H1 (cell line): Measurements from ENCODE around the gene MLF1. TPM values are rescaled to one million over a fixed set of nuclear protein-coding genes. Genes with fewer than 3 reads are reported as not detected.

Source experiments
- CTCF ChIA-PET: fragments of 300-600 bp; sonication (Branson Sonifier 250); formaldehyde crosslinking; loops from one replicate; lab custom pipeline; 2021; ENCODE audit not compliant: partially characterized antibody; lab: Charles Lee
- POLR2A ChIA-PET: fragments of 300-600 bp; sonication (Branson Sonifier 250); formaldehyde crosslinking; loops from one replicate; lab custom pipeline; 2021; ENCODE audit warnings: inconsistent platforms; ENCODE audit not compliant: partially characterized antibody; lab: Charles Lee
- DNase-seq, 2 experiments: peaks; one replicate each; pipeline versions ENCODE4 v3.0.0 to v3.0.0-alpha.2; 2010 to 2022; ENCODE audit warnings: low spot score in 2 of 2, low read depth in 1 of 2, mixed read lengths in 1 of 2
- FAIRE-seq: peaks from 2 replicates; lab custom pipeline; 2011; peaks lifted over from hg19 to GRCh38; lab: Jason Lieb, UNC
- H2AFZ ChIP-seq: 2 replicates; pipeline ENCODE4 v1.8.1; 2012; ENCODE audit warnings: low read length, inconsistent platforms
- H2AK5ac ChIP-seq: 2 replicates; pipeline ENCODE4 v1.6.1; 2013; ENCODE audit warnings: low read depth, low read length
- H2BK120ac ChIP-seq: replicated peaks from 2 replicates; pipeline ENCODE3; 2013; ENCODE audit warnings: low read depth, low read length, inconsistent platforms
- H2BK12ac ChIP-seq: 2 replicates; pipeline ENCODE4 v1.6.1; 2013; ENCODE audit warnings: low read depth, low read length
- H2BK15ac ChIP-seq: 2 replicates; pipeline ENCODE4 v1.6.1; 2013; ENCODE audit warnings: low read length
- H2BK20ac ChIP-seq: 2 replicates; pipeline ENCODE4 v1.6.1; 2013; ENCODE audit warnings: low read length
- H2BK5ac ChIP-seq: 2 replicates; pipeline ENCODE4 v1.6.1; 2013; ENCODE audit warnings: low read depth, low read length
- H3K14ac ChIP-seq: 2 replicates; pipeline ENCODE4 v1.6.1; 2013; ENCODE audit warnings: inconsistent platforms; ENCODE audit not compliant: insufficient read length
- H3K18ac ChIP-seq: 2 replicates; pipeline ENCODE4 v1.6.1; 2013; ENCODE audit warnings: low read length; ENCODE audit errors: extremely low read depth
- H3K23ac ChIP-seq: 2 replicates; pipeline ENCODE4 v1.6.1; 2013; ENCODE audit warnings: inconsistent platforms; ENCODE audit not compliant: insufficient read length
- H3K23me2 ChIP-seq: 2 replicates; pipeline ENCODE4 v1.6.1; 2013; ENCODE audit warnings: low read depth, low read length
- H3K27ac ChIP-seq: 2 replicates; pipeline ENCODE4 v1.6.1; 2011; ENCODE audit warnings: low read depth, low read length, inconsistent platforms
- H3K27me3 ChIP-seq, 4 experiments: replicated peaks in 1 of 4; 1 replicate in 1 of 4; 2 replicates in 3 of 4; pipeline versions ENCODE4 v1.6.1 to v1.8.1; 2011 to 2013; ENCODE audit warnings: low read length in 3 of 4, mild to moderate bottlenecking in 3 of 4, inconsistent platforms in 2 of 4, mixed read lengths in 2 of 4, moderate library complexity in 1 of 4; ENCODE audit not compliant: control insufficient read depth in 3 of 4, insufficient read depth in 3 of 4; ENCODE audit errors: extremely low read depth in 1 of 4
- H3K36me3 ChIP-seq, 4 experiments: 2 replicates each; pipeline versions ENCODE4 v1.6.1 to v1.8.1; 2011 to 2013; ENCODE audit warnings: mild to moderate bottlenecking in 4 of 4, low read length in 3 of 4, moderate library complexity in 2 of 4, control low read depth in 1 of 4, inconsistent platforms in 1 of 4; ENCODE audit not compliant: insufficient read depth in 4 of 4, control insufficient read depth in 2 of 4
- H3K4ac ChIP-seq: replicated peaks from 2 replicates; pipeline ENCODE3; 2013; ENCODE audit warnings: low read length, low read depth, mixed read lengths, inconsistent platforms; ENCODE audit not compliant: insufficient read length
- H3K4me1 ChIP-seq, 4 experiments: replicated peaks in 1 of 4; 1 replicate in 1 of 4; 2 replicates in 3 of 4; pipeline versions ENCODE4 v1.6.1 to v1.8.1; 2011 to 2013; ENCODE audit warnings: low read length in 3 of 4, inconsistent platforms in 2 of 4, mixed read lengths in 1 of 4; ENCODE audit not compliant: insufficient read depth in 4 of 4, control insufficient read depth in 3 of 4
- H3K4me2 ChIP-seq, 2 experiments: 2 replicates each; pipeline versions ENCODE4 v1.6.1 to v1.8.1; 2011 to 2013; ENCODE audit warnings: low read depth in 2 of 2, low read length in 2 of 2, control low read depth in 1 of 2, inconsistent platforms in 1 of 2, mild to moderate bottlenecking in 1 of 2; ENCODE audit not compliant: insufficient read depth in 1 of 2
- H3K4me3 ChIP-seq, 4 experiments: fragments of 200-600, 300-600 bp in 1 of 4; sonication (generic), shearing (Covaris generic), sonication (Bioruptor Twin) in 1 of 4; 2 replicates each; pipeline versions ENCODE4 v1.5.1 to v1.8.1; 2011 to 2016; ENCODE audit warnings: low read length in 4 of 4, low read depth in 3 of 4, control low read depth in 2 of 4, inconsistent platforms in 2 of 4, mild to moderate bottlenecking in 2 of 4, mixed read lengths in 1 of 4, moderate library complexity in 1 of 4; ENCODE audit not compliant: insufficient read depth in 2 of 4; ENCODE audit errors: extremely low read depth in 1 of 4
- H3K56ac ChIP-seq: replicated peaks from 2 replicates; pipeline ENCODE3; 2013; ENCODE audit warnings: low read depth, mild to moderate bottlenecking, mixed read lengths, low read length, inconsistent platforms; ENCODE audit not compliant: insufficient read length
- H3K79me1 ChIP-seq: 2 replicates; pipeline ENCODE4 v1.6.1; 2013; ENCODE audit warnings: low read depth, low read length, control low read depth
- H3K79me2 ChIP-seq, 2 experiments: 2 replicates each; pipeline versions ENCODE4 v1.6.1 to v1.8.1; 2012 to 2013; ENCODE audit warnings: low read length in 2 of 2, mild to moderate bottlenecking in 2 of 2, inconsistent platforms in 1 of 2; ENCODE audit not compliant: insufficient read depth in 2 of 2, control insufficient read depth in 1 of 2
- H3K9ac ChIP-seq, 4 experiments: replicated peaks in 1 of 4; 1 replicate in 1 of 4; 2 replicates in 3 of 4; pipeline versions ENCODE4 v1.6.1 to v1.8.1; 2011 to 2013; ENCODE audit warnings: low read depth in 3 of 4, low read length in 3 of 4, control low read depth in 2 of 4, mild to moderate bottlenecking in 2 of 4, moderate library complexity in 2 of 4, inconsistent platforms in 1 of 4; ENCODE audit errors: extremely low read depth in 1 of 4
- H3K9me3 ChIP-seq, 2 experiments: 2 replicates each; pipeline versions ENCODE4 v1.6.1 to v1.8.1; 2012 to 2013; ENCODE audit warnings: mild to moderate bottlenecking in 2 of 2, moderate library complexity in 2 of 2, control low read depth in 1 of 2, inconsistent platforms in 1 of 2, low read depth in 1 of 2, low read length in 1 of 2, mixed read lengths in 1 of 2; ENCODE audit not compliant: insufficient read depth in 2 of 2
- H4K20me1 ChIP-seq, 2 experiments: replicated peaks in 1 of 2; 2 replicates each; pipeline versions ENCODE3 to v1.8.1; 2011 to 2013; ENCODE audit warnings: inconsistent platforms in 2 of 2, low read length in 2 of 2, mild to moderate bottlenecking in 1 of 2; ENCODE audit not compliant: insufficient read depth in 2 of 2, control insufficient read depth in 1 of 2
- H4K5ac ChIP-seq: 2 replicates; pipeline ENCODE4 v1.6.1; 2013; ENCODE audit warnings: low read length, low read depth, mixed read lengths, inconsistent platforms; ENCODE audit not compliant: insufficient read length
- H4K8ac ChIP-seq: 2 replicates; pipeline ENCODE4 v1.8.0; 2013; ENCODE audit warnings: mild to moderate bottlenecking, moderate library complexity, low read length, inconsistent platforms; ENCODE audit not compliant: insufficient read depth; ENCODE audit errors: extremely low read depth
- H4K91ac ChIP-seq: replicated peaks from 2 replicates; pipeline ENCODE3; 2013; ENCODE audit warnings: low read length, mixed read lengths, inconsistent platforms; ENCODE audit not compliant: insufficient read length
- TCF12 ChIP-seq: IDR thresholded peaks from 2 replicates; pipeline ENCODE4 v1.6.1; 2011; ENCODE audit warnings: low read depth, mild to moderate bottlenecking, low read length
- WGBS, 2 experiments: shearing (Covaris generic) in 1 of 2; methylation state at CpG; one replicate each; pipeline versions ENCODE4 v1.1.6 to v1.1.7; 2013 to 2015; ENCODE audit warnings: low lambda C conversion rate in 2 of 2, mixed read lengths in 2 of 2, inconsistent platforms in 1 of 2, low coverage in 1 of 2, missing lambda C conversion rate in 1 of 2; ENCODE audit not compliant: insufficient replicate concordance in 2 of 2, insufficient coverage in 1 of 2, insufficient read length in 1 of 2; ENCODE audit errors: extremely low coverage in 1 of 2, missing lambda C conversion rate in 1 of 2; 5-methylcytosine and 5-hydroxymethylcytosine counted together
- polyA plus RNA-seq, 7 experiments: library from polyadenylated mRNA; depleted of rRNA in 3 of 7; stranded (reverse) in 5 of 7; unstranded in 2 of 7; fragments of >200 nt in 5 of 7; fragments of 200-250 nt in 2 of 7; gene quantifications; 1 replicate in 5 of 7; 2 replicates in 1 of 7; 4 replicates in 1 of 7; pipeline versions ENCODE4 v1.2.1 to v1.2.3, GENCODE V29; 2011 to 2013; ENCODE audit warnings: missing spikeins in 2 of 7, mixed read lengths in 2 of 7
- total RNA-seq: library from RNA; stranded (reverse); fragmentation: NEBNext Ultra II Directional; extraction: Animal tissue kit (Norgen Biotek cat#: 25700); gene quantifications from 2 replicates; pipeline ENCODE4 v1.2.1, GENCODE V29; 2021
- TF ChIP-seq, protein P1 (sequence below): IDR thresholded peaks from 2 replicates; pipeline ENCODE4 v1.6.1; 2012; ENCODE audit warnings: inconsistent platforms
- TF ChIP-seq, protein P2 (sequence below): IDR thresholded peaks from 2 replicates; pipeline ENCODE4 v1.6.1; 2012; ENCODE audit warnings: inconsistent platforms

The MLF1 gene
- total and polyA plus RNA-seq, 2 of the 8 experiments (the other 6 are each of a cell fraction or from before 2014, with no cell fraction given): 13.4 to 48.9 TPM

DNA sequence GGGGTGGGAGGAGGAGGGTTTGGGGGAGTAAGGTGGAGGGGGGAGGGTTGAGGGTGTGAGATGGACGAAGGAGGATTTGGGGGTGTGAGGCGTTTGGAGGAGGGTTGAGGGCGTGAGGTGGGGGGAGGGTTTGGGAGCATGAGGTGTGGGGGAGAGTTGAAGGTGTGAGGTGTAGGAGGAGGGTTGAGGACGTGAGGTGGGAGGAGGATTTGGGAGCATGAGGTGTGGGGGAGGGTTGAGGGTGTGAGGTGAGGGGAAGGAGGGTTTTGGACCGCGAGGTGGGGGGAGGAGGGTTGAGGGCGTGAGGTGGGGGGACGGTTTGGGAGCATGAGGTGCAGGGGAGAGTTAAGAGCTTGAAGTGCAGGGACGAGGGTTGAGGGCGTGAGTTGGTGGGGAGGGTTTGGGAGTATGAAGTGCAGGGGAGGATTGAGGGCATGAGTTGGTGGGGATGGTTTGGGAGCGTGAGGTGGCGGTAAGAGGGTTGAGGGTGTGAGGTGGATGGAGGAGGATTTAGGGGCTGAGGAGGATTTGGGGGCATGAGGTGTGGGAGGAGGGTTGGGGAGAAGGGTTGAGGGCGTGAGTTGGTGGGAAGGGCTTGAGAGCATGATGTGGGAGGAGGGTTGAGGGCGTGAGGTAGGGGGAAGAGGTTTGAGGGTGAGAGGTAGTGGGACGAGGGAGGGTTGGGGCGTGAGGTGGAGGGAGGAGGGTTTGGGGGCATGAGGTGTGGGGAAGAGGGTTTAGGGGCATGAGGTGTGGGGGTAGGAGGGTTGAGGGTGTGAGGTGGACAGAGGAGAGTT is 1.2 kb downstream of the MLF1 start:
- TF ChIP-seq, protein P1, sequence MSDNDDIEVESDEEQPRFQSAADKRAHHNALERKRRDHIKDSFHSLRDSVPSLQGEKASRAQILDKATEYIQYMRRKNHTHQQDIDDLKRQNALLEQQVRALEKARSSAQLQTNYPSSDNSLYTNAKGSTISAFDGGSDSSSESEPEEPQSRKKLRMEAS: peak; percentile 58
- TF ChIP-seq TCF12: no peak
- TF ChIP-seq, protein P2, sequence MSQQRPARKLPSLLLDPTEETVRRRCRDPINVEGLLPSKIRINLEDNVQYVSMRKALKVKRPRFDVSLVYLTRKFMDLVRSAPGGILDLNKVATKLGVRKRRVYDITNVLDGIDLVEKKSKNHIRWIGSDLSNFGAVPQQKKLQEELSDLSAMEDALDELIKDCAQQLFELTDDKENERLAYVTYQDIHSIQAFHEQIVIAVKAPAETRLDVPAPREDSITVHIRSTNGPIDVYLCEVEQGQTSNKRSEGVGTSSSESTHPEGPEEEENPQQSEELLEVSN: peak; percentile 36; the same call in 1 of the 2 replicates
- ChIA-PET POLR2A (no interaction called here), CTCF (no interaction called here)
- Histone ChIP-seq H4K91ac (no peak overlapping the region), H3K27me3 (peaks cover 0 to 13% (median 10%) of the 10 kb centered on the region in 4 experiments; a peak in 5 of 7 replicates), H2AFZ (no peak overlapping the region), H3K14ac (no peak overlapping the region), H2BK20ac (no peak overlapping the region), H3K56ac (no peak overlapping the region), H2BK120ac (no peak overlapping the region), H3K18ac (no peak overlapping the region; the same call in 1 of the 2 replicates), H4K20me1 (peaks cover 0 to 2% of the 10 kb centered on the region in 2 experiments), H3K9me3 (no peaks in the 10 kb centered on the region), H3K23ac (no peak overlapping the region), H3K79me2 (peaks cover 0 to 4% of the 10 kb centered on the region in 2 experiments; a peak in 1 of 4 replicates), H3K4me1 (peaks cover 0 to 15% (median 3%) of the 10 kb centered on the region in 4 experiments; a peak in 2 of 7 replicates), H2BK15ac (no peak overlapping the region), H2BK12ac (peak overlapping the region; percentile 39; the same call in 1 of the 2 replicates), H4K8ac (no peak overlapping the region), H2BK5ac (no peak overlapping the region), H3K36me3 (no peaks in the 10 kb centered on the region), H3K4me3 (peak overlapping the region in 1 of 4 experiments; percentile 66; a peak in 2 of 8 replicates), H2AK5ac (peak overlapping the region; percentile 78; the same call in 1 of the 2 replicates), H3K79me1 (no peaks in the 10 kb centered on the region; the same call in 1 of the 2 replicates), H3K27ac (no peak overlapping the region), H3K4ac (no peak overlapping the region), H3K4me2 (peak overlapping the region in 1 of 2 experiments; percentile 65; a peak in 1 of 4 replicates), H3K23me2 (peaks cover 15% of the 10 kb centered on the region), H3K9ac (no peak overlapping the region), H4K5ac (no peak overlapping the region)
- WGBS, 2 experiments: 98 to 100% methylated on average over 1 to 14 of the region's 16 CpGs
- DNase-seq (no peak), FAIRE-seq (no peak)
